DMS 273 treated with DMSO at 0.1 percent for 48 hours (cell line): ENCODE data around the gene HDAC4.
A peak's percentile ranks its signal among the peaks of the same experiment; 100 is the strongest.

Source experiments
- DNase-seq: peaks from one replicate; lab custom pipeline; 2025; lab: John Stamatoyannopoulos, UW

HDAC4 gene

DNA sequence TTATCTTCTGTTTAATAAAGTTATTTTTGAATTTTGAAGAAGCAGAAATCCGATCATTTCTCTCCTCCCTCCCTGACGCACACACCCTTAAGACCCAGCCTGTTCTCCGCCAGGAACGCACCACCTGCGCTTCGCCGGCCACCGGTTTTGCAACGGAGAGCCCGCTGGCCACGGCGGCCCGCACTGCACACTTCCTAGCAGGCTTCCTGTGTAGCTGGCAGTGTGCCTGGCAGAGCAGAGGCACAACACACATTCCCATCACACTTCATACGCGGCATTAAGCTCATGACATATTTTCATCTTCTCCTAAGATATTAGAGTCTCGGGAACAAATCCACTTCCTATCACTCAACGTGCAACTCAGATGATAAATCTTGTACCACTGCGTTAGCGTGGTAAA is 148.0 kb downstream of the HDAC4 start:
- DNase-seq = no peak

DNA sequence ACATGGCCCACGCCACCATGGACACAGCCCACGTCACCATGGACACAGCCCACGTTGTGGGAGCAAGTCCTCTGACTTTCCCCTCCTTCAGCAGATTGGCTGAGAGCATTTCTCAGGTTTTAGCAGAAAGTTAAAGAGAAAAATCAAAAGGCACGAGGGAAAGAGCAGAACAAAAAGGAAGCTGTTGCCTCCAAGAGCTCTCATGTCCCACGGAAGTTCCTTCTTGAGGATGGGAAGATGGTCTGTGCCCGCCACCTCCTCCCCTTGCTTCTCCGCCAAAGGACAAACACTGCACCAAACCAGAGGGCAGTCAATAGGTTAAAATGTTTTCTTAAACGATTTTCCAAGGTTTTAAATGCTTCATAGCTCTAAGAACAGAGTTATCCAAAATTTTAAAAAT is 148.4 kb downstream of the HDAC4 start:
- no peak for DNase-seq

DNA sequence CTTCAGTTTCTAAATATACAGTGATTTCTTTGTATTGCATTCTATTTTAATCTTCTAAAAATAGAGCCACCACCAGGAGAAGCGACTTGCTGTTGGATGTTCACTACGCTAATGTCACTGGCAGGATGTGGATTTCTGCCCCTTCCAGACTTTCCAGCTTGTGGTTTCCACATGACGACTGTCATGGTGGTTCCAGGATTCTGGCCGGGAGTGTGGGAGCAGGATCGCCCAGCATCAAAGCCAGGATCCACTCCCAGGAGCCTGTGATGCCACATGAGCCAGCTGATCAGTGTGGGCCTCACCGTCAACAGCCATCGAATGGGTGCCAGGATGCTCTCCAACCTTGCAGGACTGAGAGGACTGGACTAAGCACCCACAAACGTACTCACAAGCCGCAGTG is 148.8 kb downstream of the HDAC4 start:
- DNase-seq = no peak

GRCh38 chr2:239250216-239251081 is 150.4 kb downstream of the HDAC4 start:
- DNase-seq = no peak

DNA sequence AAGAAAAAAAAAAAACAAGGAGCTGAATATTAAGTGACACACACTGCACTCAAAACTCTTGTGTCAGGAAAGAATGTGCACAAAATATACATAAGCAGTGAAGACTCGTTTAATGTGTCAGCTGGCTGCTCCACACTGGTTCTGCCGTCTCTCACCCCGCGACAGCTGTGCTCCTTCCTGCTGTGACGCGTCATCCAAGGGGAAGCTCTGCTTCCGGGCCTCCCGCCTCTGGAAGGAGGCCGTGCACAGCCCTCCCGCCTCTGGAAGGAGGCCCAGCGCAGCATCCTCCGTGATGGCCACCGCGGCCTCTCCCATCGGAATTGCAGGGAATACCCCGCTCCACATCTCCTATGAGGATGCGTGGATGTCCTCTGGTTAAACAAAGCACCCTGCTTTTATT is 151.0 kb downstream of the HDAC4 start:
- DNase-seq = peak; percentile 23

DNA sequence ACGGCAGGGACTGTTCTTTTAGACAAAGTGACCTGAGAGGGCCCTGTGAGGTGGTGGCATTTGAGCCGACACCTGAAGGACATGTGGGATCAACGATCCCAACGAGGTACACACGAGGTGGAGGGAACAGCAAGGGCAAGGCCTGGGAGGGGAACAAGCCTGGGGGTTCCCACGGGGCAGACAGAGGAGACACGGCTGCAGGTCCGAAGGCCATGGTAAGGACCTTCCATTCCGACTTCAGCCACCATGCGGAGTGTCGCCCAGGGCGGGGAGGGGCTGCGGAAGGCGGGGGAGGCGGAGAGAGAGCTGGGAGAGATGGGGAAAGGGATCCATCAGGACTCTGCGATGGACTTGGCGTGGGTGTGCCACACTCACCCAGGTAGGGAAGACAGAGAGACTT is 151.8 kb downstream of the HDAC4 start:
- no peak for DNase-seq

DNA sequence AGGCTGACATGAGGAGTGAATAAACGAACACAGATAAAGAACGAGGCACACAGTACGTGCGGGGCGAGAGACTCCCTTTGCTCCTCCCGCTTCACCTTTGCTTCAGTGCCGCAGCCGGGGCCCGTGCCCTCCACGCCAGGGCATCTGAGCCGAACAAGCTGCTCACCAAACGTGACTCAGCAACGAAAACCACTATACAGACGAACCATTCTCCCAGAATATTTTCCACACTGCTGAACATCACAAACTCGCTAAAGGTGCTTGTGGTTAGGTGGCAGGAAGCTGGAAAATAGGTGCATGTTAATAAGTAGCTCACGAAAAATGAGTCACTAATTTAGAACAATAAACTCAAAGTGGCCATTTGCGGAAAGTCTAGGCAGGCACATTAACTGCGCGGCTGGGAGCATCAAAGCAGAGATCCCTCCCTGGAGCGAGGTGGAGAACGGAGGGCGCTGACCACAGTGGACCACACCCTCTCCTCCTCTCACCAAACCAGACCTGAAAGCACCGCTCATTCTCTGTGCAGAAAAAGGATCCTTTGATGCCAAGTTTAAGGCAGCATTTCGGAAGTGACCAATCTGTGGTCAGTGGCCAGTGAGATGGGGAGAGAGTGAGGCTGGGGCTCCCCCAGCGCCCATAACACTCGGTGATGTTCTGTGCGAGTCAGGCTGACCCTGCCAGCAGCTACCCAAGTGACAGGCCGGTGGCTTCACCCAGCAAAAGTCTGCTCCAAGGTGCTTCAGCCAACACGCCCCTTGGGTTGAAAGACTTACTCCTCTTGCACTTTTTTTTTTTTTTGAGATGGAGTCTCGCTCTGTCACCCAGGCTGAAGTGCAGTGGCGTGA is 153.2 kb downstream of the HDAC4 start:
- no peak for DNase-seq

DNA sequence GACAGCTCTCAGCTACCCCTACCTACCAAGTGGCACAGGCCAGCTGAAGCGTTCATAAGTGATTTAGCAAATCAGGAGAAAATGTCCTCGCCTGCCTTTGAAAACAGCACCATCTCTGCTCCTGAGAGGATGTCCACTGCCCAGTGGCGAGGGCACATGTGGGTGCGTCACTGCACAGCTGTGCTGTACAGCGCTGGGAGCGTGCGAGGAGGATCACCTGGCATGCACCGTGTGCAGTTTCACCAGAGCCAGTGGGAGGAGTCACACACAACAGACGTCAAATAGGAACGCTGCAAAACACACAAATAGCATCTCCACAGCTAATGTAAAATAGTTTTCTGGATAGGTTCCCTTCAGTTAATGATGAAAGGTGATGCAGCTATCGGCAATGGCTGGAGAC is 154.1 kb downstream of the HDAC4 start:
- DNase-seq = no peak

DNA sequence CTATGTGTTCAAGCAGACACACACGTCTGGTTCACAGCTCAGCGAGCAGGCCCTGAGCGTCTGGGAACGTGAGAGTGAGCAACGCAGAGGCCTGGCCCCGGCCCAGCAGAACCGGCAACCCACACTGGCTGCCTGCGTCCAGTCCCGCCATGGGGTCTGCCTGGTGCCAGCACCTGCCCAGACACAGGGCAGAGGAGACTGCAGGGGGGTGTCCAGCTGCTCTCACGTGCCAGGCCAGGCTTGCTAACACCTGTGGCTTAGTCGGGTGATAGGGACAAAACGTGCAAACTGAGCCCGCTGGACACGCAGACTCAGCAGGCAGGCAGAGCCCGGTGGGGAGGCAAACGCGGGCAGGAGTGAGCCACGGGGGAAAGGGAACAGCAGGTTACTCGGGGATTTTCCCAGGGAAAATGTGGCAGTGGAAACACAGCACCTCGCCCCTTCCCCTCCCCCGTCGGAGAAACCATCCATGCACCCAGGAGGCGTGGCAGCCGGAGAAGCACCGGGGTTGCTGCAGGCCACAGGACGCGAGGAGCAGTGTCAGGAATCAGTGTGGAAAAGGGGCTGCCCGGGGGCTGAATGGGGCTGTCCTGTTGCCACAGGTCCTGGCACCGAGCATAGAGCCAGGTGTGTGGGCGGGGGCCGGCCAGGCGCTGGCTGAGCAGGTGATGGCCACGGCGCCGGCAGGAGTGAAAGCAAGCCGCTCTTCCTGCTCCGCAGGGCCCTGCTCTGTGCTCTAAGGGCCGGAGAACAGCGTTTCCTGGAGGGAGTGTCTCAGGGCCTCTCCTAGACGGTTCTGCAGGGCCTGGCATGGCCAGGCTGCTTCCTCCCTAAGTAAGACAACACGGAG is 154.7 kb downstream of the HDAC4 start:
- DNase-seq = no peak

DNA sequence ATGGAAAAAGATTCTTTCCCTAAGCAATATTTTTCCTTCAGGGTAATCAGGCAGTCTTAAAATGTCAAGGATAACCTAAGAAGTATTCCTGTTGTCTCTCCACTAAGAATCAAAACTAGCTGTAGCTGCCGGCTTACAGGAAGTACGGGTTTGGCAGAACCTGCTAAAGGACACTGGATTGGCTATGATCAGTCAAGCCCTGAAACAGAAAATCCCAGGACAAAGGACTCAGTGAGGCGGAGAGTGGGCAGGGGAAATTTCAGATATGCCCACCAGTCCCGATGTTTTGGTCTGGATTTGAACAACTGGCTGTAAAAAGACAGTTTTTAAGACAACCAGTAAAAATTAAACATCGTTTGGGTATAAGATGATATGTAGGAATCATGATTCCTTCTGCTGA is 155.7 kb downstream of the HDAC4 start:
- no peak for DNase-seq

DNA sequence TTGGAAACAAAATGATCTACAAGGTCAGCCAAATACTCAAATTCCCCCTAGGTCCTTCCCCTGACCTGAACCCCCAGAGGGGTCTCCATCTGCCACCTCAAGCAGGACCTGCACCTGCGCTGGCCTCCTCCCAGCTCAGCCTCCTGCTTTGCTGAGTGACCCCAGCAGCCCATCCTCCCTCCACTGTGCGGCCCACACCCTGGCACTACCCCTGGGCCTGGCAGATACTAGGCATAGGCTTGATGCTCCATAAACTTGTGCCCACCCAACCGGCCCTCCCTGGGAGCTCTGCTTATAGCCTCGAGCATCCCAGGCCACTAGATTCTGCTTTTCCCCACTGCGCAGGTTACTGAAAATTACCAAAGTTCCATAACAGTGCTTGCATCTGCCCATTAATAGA is 156.2 kb downstream of the HDAC4 start:
- no peak for DNase-seq

DNA sequence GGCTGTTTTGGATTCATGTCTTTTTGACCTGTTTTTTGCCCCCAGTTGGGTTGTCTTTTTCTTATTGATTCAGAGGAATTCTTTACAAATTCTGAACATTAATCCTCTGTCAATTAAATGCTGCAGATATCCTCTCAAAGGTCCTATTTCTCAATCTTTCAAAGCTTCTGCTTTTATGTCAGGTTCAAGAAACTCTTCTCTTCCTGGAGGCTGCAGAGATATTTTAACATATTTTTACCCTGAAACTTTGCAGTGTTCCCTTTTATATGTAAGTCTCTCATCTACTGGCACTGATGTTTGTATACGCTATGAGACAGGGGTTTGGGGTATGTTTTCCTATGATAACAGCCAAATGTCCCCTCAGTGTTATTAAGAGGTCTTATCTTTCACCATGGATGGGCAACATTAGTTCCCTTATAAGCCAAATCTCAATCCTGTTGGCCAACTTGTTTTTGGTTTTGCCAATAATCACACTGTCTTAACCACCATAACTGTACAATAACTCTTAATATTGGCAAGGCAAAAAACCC is 159.3 kb downstream of the HDAC4 start:
- DNase-seq = no peak

- no peak for DNase-seq
Observed at GRCh38 chr2:239240414-239240881, 160.4 kb downstream of the HDAC4 start.

DNA sequence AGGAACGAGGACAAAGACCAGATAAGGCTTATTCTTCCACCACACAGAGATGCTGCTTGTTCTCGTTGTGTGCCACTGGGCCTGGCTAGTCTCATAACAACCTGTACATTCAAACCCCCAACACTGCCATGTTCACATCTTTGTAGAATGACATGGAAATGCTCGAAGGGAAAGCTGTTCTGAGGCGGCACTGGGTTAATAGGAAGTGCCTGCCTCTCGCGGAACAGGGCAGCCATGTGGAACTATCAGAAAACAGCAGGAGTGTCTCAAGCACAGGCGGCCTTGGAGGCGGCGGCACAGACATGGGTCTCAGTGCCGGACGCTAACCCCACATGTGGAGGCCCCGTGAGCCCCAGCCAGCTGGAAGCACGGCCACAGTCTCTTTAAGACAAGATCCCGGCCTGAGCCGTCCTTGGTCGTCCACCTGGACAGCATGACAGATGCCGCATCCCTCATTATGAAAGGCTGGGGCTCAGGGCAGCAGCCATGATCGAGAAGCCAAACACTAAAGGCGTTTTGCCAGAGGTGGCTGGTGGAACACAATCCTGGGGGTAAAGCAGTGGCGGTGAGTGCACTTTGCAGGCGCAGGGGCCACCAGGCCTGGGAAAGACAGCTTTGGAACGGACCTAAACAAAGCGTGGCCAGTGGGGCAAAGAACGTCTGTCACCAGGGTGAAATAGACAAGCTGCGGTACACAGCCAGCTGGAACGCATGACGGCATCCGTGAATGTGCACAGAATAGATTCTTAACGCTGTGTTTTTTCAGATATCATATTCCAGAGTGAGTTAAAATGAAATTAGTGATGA is 161.0 kb downstream of the HDAC4 start:
- no peak for DNase-seq

DNA sequence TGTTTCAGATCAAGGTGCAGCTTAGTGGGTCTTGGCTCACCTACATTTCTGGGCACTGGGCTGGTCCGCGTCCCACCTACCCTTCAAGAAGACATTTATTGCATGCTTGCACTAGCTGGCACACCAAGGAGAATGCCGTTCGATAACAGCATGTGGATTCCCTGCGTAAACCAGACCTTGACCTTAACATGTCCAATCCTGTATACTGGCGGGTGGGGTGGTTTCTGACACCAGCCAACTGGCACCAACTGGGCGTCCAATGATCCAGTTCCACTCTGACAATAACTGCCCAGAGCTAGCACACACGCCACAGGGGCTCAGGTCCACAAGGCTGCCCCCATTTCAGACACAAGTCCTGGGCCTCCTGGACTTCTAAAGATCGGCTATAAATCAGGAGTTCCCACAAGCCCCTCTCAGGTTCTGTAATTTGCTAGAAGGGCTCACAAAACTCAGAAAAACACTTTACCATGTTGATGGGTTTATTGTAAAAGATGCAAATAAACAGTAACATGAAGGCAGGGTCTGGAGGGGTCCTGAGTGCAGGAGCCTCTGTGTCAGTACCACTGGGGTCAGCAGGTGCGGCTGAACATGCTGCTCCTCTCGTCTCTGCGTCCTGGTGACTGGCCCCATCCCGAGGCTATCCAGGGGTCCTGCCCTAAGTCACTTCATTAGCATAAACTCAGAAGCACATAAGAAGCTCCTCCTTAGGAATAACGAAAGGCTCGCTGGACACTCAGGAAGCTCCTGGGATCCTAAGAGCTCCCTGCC is 161.8 kb downstream of the HDAC4 start:
- no peak for DNase-seq

- no peak for DNase-seq
Observed at GRCh38 chr2:239238381-239238780, 162.4 kb downstream of the HDAC4 start.

DNA sequence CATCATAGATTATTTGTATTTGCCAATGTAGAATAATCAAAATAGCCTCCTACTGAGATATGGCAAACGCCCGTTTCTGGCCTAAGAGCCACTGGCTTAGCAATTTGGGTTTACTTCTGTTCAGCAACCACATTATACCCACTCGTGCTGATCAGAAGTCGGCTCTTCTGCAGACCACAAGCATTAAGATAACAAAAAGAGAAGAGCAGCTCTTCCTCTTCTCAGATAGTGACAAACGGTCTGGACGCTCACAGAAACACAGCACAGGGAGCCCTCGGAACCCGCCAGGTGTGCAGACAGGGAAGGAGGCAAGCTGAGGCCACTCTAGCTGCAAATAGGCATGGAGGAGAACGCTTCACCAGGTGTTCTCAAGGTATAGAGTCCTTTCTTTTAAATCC is 164.0 kb downstream of the HDAC4 start:
- DNase-seq = no peak

GRCh38 chr2:239236043-239236807 is 164.6 kb downstream of the HDAC4 start:
- no peak for DNase-seq

GRCh38 chr2:239235311-239235710 is 165.5 kb downstream of the HDAC4 start:
- no peak for DNase-seq
